HepG2 (cell line): Measurements from ENCODE around the gene CFAP210. TPM values are rescaled to one million over a fixed set of nuclear protein-coding genes. Genes with fewer than 3 reads are reported as not detected.
A peak's percentile ranks its signal among the peaks of the same experiment; 100 is the strongest.

Experiments used
- GABPB1 ChIP-seq: IDR thresholded peaks from 2 replicates; pipeline ENCODE4 v1.6.1; 2016; ENCODE audit warnings: mild to moderate bottlenecking, missing genetic modification reagents, moderate library complexity, missing compliant biosample characterization
- LRRFIP1 ChIP-seq: sonication (generic); formaldehyde crosslinking; conservative IDR thresholded peaks from 2 replicates; pipeline ENCODE4 v1.4.0; 2020; ENCODE audit warnings: missing genetic modification reagents
- NCOA2 ChIP-seq: sonication (generic); formaldehyde crosslinking; IDR thresholded peaks from 2 replicates; pipeline ENCODE4 v1.8.0; 2022; ENCODE audit warnings: inconsistent platforms
- PITX1 ChIP-seq: sonication (generic); formaldehyde crosslinking; IDR thresholded peaks from 2 replicates; pipeline ENCODE4 v1.5.1; 2020; ENCODE audit warnings: mild to moderate bottlenecking, missing genetic modification reagents
- TBL1XR1 ChIP-seq: fragments of 150-350 bp; IDR thresholded peaks from 2 replicates; pipeline ENCODE4 v1.6.1; 2014; ENCODE audit warnings: borderline replicate concordance, low read length; ENCODE audit not compliant: partially characterized antibody
- ZNF18 ChIP-seq: sonication (generic); formaldehyde crosslinking; IDR thresholded peaks from 2 replicates; pipeline ENCODE4 v1.8.0; 2022; ENCODE audit warnings: mild to moderate bottlenecking, missing genetic modification reagents; ENCODE audit not compliant: insufficient replicate concordance
- ZNF34 ChIP-seq: sonication (generic); formaldehyde crosslinking; IDR thresholded peaks from 2 replicates; pipeline ENCODE4 v1.4.0; 2020; ENCODE audit warnings: mild to moderate bottlenecking, missing genetic modification reagents, borderline replicate concordance
- ZNF549 ChIP-seq: sonication (generic); formaldehyde crosslinking; IDR thresholded peaks from 2 replicates; pipeline ENCODE4 v1.5.0; 2020; ENCODE audit warnings: missing genetic modification reagents
- polyA plus RNA-seq, 8 experiments: library from polyadenylated mRNA; depleted of rRNA in 3 of 8; stranded (reverse) in 7 of 8; unstranded in 1 of 8; fragments of >200 nt; fragmentation: Illumina TruSeq in 4 of 8; extraction: Trizol in 4 of 8; gene quantifications; 2 replicates each; pipeline versions ENCODE4 v1.2.1 to v1.2.3, GENCODE V29; 2011 to 2016; ENCODE audit warnings: low read depth in 4 of 8, missing spikeins in 1 of 8, mixed read lengths in 1 of 8; ENCODE audit not compliant: insufficient read depth in 1 of 8
- total RNA-seq, 5 experiments: library from RNA; depleted of rRNA; stranded (reverse); fragments of >200 nt; fragmentation: Illumina TruSeq; extraction: Trizol; gene quantifications; 2 replicates each; pipeline ENCODE4 v1.2.3, GENCODE V29; 2016; ENCODE audit warnings: low read depth in 1 of 5
- TF ChIP-seq, protein P1 (sequence below): IDR thresholded peaks from 2 replicates; pipeline ENCODE4 v1.6.1; 2012; ENCODE audit warnings: inconsistent platforms
- TF ChIP-seq, protein P2 (sequence below): sonication (generic); formaldehyde crosslinking; IDR thresholded peaks from 2 replicates; pipeline ENCODE4 v1.4.0; 2020; ENCODE audit warnings: missing genetic modification reagents

Gene CFAP210
- total and polyA plus RNA-seq, 2 of the 13 experiments (the other 11 are each of a cell fraction or from before 2014, with no cell fraction given): 0.18 TPM; not detected in 1

- TF ChIP-seq LRRFIP1 (CRISPR knock-in tag) (no peak), ZNF34 (CRISPR knock-in tag) (no peak), GABPB1 (CRISPR knock-in tag) (peak; percentile 3; the same call in 1 of the 2 replicates), ZNF18 (peak; percentile 72), TBL1XR1 (no peak), PITX1 (CRISPR knock-in tag) (peak; percentile 68), ZNF549 (CRISPR knock-in tag) (no peak), NCOA2 (CRISPR knock-in tag) (peak; percentile 91)
- TF ChIP-seq, protein P1, sequence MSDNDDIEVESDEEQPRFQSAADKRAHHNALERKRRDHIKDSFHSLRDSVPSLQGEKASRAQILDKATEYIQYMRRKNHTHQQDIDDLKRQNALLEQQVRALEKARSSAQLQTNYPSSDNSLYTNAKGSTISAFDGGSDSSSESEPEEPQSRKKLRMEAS: peak; percentile 87
- TF ChIP-seq, protein P2, sequence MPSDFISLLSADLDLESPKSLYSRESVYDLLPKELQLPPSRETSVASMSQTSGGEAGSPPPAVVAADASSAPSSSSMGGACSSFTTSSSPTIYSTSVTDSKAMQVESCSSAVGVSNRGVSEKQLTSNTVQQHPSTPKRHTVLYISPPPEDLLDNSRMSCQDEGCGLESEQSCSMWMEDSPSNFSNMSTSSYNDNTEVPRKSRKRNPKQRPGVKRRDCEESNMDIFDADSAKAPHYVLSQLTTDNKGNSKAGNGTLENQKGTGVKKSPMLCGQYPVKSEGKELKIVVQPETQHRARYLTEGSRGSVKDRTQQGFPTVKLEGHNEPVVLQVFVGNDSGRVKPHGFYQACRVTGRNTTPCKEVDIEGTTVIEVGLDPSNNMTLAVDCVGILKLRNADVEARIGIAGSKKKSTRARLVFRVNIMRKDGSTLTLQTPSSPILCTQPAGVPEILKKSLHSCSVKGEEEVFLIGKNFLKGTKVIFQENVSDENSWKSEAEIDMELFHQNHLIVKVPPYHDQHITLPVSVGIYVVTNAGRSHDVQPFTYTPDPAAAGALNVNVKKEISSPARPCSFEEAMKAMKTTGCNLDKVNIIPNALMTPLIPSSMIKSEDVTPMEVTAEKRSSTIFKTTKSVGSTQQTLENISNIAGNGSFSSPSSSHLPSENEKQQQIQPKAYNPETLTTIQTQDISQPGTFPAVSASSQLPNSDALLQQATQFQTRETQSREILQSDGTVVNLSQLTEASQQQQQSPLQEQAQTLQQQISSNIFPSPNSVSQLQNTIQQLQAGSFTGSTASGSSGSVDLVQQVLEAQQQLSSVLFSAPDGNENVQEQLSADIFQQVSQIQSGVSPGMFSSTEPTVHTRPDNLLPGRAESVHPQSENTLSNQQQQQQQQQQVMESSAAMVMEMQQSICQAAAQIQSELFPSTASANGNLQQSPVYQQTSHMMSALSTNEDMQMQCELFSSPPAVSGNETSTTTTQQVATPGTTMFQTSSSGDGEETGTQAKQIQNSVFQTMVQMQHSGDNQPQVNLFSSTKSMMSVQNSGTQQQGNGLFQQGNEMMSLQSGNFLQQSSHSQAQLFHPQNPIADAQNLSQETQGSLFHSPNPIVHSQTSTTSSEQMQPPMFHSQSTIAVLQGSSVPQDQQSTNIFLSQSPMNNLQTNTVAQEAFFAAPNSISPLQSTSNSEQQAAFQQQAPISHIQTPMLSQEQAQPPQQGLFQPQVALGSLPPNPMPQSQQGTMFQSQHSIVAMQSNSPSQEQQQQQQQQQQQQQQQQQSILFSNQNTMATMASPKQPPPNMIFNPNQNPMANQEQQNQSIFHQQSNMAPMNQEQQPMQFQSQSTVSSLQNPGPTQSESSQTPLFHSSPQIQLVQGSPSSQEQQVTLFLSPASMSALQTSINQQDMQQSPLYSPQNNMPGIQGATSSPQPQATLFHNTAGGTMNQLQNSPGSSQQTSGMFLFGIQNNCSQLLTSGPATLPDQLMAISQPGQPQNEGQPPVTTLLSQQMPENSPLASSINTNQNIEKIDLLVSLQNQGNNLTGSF (CRISPR knock-in tag): no peak
Measured at GRCh38 chr2:169683425-169684134, 10.6 kb downstream of the CFAP210 start (continued).
